Inflammatory macrophage treated with lipopolysaccharide for 4 hours (primary cell): ENCODE results near the gene PDGFD.

Experiments
- DNase-seq: peaks from one replicate; pipeline ENCODE4 v3.0.0-alpha.2; 2020

Gene PDGFD

GRCh38 chr11:103994518-103994917 lies 169.4 kb downstream of the PDGFD start:
- no peak for DNase-seq

GRCh38 chr11:103994094-103994493 lies 169.9 kb downstream of the PDGFD start:
- no peak for DNase-seq

GRCh38 chr11:103993507-103993906 lies 170.4 kb downstream of the PDGFD start:
- DNase-seq = no peak

GRCh38 chr11:103988595-103988969 lies 175.4 kb downstream of the PDGFD start:
- no peak for DNase-seq

GRCh38 chr11:103987629-103988594 lies 176.0 kb downstream of the PDGFD start:
- DNase-seq = no peak

GRCh38 chr11:103985041-103985440 lies 178.9 kb downstream of the PDGFD start:
- DNase-seq = no peak

GRCh38 chr11:103980108-103980507 lies 183.8 kb downstream of the PDGFD start:
- no peak for DNase-seq

GRCh38 chr11:103978616-103979595 lies 185.0 kb downstream of the PDGFD start:
- no peak for DNase-seq

- no peak for DNase-seq
Measured at GRCh38 chr11:103972013-103972412, 191.9 kb downstream of the PDGFD start.

- DNase-seq = peak; percentile 48
Measured at GRCh38 chr11:103970701-103971249, 193.2 kb downstream of the PDGFD start.

- no peak for DNase-seq
Measured at GRCh38 chr11:103968685-103969084, 195.3 kb downstream of the PDGFD start.

GRCh38 chr11:103967985-103968384 lies 196.0 kb downstream of the PDGFD start:
- DNase-seq = no peak

GRCh38 chr11:103964390-103964789 lies 199.6 kb downstream of the PDGFD start:
- DNase-seq = no peak

- DNase-seq = no peak
Measured at GRCh38 chr11:103963648-103964047, 200.3 kb downstream of the PDGFD start.

- DNase-seq = no peak
Measured at GRCh38 chr11:103961010-103961409, 202.9 kb downstream of the PDGFD start.

- no peak for DNase-seq
Measured at GRCh38 chr11:103960108-103960507, 203.8 kb downstream of the PDGFD start.

- no peak for DNase-seq
Measured at GRCh38 chr11:103959279-103959942, 204.5 kb downstream of the PDGFD start.

GRCh38 chr11:103958475-103959215 lies 205.3 kb downstream of the PDGFD start:
- no peak for DNase-seq

- DNase-seq = no peak
Measured at GRCh38 chr11:103953797-103954486, 210.0 kb downstream of the PDGFD start.

GRCh38 chr11:103949781-103950180 lies 214.2 kb downstream of the PDGFD start:
- no peak for DNase-seq

- no peak for DNase-seq
Measured at GRCh38 chr11:103948187-103948763, 215.7 kb downstream of the PDGFD start.
